Right lobe of liver (tissue), 4 donors: Measurements from ENCODE around the gene LRP11.

ENCODE experiments used
- CTCF ChIP-seq, 4 donors: fragments of 200-600 bp in 3 of 4; fragments of 450-650 bp in 1 of 4; IDR thresholded peaks; one replicate each; pipeline versions ENCODE4 v1.5.1 to v1.8.0; 2016 to 2022; ENCODE audit warnings: antibody characterized with exemption in 4 of 4, mild to moderate bottlenecking in 2 of 4
- POLR2A ChIP-seq: fragments of 450-650 bp; IDR thresholded peaks from one replicate; pipeline ENCODE4 v1.6.1; 2017; ENCODE audit warnings: antibody characterized with exemption, mild to moderate bottlenecking
- donor health status: DM: no; HTN: no; CAD: no.
- donor health status: DM: no; HTN: no; CAD: no.
- donor health status: DM: no; HTN: yes; CAD: no.

GRCh38 chr6:149842331-149842730 is 21.8 kb downstream of the LRP11 start:
- no peak for TF ChIP-seq CTCF (IDR thresholded peaks at IDR 0.05)
- TF ChIP-seq POLR2A, result no peak
